ENCODE data around the gene TSPOAP1.

Gene TSPOAP1

DNA sequence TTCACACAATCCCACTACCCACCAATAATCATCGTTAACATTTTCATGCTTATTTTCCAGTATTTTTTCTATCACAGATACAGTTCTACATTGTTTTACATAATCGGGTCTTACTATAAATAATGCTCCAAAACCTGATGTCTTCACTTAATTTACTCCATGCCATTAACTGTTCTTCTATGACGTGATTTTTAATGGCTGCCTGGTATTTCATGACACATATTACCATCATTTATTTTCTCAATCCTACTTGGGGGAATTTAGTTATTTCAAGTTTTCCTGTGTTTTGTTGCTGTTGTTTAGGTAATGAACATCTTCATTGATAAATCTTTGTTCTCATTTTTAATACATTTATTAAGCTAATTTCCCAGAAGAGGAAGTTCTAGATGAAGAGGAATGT lies 75.5 kb downstream of the TSPOAP1 start:
- no peak for DNase-seq (ENCODE audit: low spot score)

DNA sequence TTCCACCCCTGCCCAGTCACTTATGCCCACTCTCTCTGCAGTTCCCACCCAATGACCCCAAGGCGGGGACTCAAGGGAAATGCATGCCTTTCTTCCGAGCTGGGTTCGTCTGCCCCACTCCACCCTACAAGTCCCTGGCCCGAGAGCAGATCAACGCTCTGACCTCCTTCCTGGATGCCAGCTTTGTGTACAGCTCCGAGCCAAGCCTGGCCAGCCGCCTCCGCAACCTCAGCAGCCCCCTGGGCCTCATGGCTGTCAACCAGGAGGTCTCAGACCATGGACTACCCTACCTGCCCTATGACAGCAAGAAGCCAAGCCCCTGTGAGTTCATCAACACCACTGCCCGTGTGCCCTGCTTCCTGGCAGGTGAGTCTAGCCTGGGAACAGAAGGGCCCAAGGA lies 76.5 kb downstream of the TSPOAP1 start:
- no peak for DNase-seq (ENCODE audit: low spot score)
